ENCODE measurements around the gene SLC29A1. TPM values are rescaled to one million over a fixed set of nuclear protein-coding genes. Genes with fewer than 3 reads are reported as not detected.

Gene SLC29A1
- total RNA-seq, 2 experiments from 2014 or later = 24.8 to 25.4 TPM

GRCh38 chr6:44201638-44202303, 21.6 kb upstream of the SLC29A1 start:
- no peaks in the 10 kb centered on the region for H3K9me3 Mint-ChIP-seq
- peaks cover 1% of the 10 kb centered on the region for H3K27me3 Mint-ChIP-seq
- no peak for DNase-seq
- ChIA-PET POLR2A (no interaction called here), CTCF (no interaction called here)
- H3K27ac Mint-ChIP-seq = no peak overlapping the region
- no peak overlapping the region for H3K4me3 Mint-ChIP-seq
- no peaks in the 10 kb centered on the region for H3K36me3 Mint-ChIP-seq (ENCODE audit: low read depth)
- H3K4me1 Mint-ChIP-seq = no peaks in the 10 kb centered on the region

- DNase-seq = no peak
- ChIA-PET POLR2A (no interaction called here), CTCF (no interaction called here)
- Mint-ChIP-seq H3K27ac (no peak overlapping the region), H3K36me3 (ENCODE audit: low read depth) (no peaks in the 10 kb centered on the region), H3K9me3 (no peaks in the 10 kb centered on the region), H3K4me1 (no peaks in the 10 kb centered on the region), H3K27me3 (peaks cover 1% of the 10 kb centered on the region), H3K4me3 (no peak overlapping the region)
Measured at GRCh38 chr6:44202332-44202971, 20.9 kb upstream of the SLC29A1 start.

- Mint-ChIP-seq H3K27ac (no peak overlapping the region), H3K36me3 (ENCODE audit: low read depth) (no peaks in the 10 kb centered on the region)
Measured at GRCh38 chr6:44202972-44203750, 20.2 kb upstream of the SLC29A1 start.

GRCh38 chr6:44203955-44204354, 19.4 kb upstream of the SLC29A1 start:
- H3K27ac Mint-ChIP-seq = no peak overlapping the region
- DNase-seq = no peak
- H3K9me3 Mint-ChIP-seq = no peaks in the 10 kb centered on the region
- H3K36me3 Mint-ChIP-seq (ENCODE audit: low read depth) = no peaks in the 10 kb centered on the region
- ChIA-PET CTCF (no interaction called here), POLR2A (no interaction called here)
- peaks cover 1% of the 10 kb centered on the region for H3K27me3 Mint-ChIP-seq
- no peaks in the 10 kb centered on the region for H3K4me1 Mint-ChIP-seq
- H3K4me3 Mint-ChIP-seq = no peak overlapping the region

More at GRCh38 chr6:44202972-44203750, 20.2 kb upstream of the SLC29A1 start:
- Mint-ChIP-seq H3K27me3 (peaks cover 1% of the 10 kb centered on the region), H3K4me1 (no peaks in the 10 kb centered on the region), H3K4me3 (no peak overlapping the region), H3K9me3 (no peaks in the 10 kb centered on the region)
- CTCF ChIA-PET = no interaction called here
- POLR2A ChIA-PET = no interaction called here
- no peak for DNase-seq

GRCh38 chr6:44207966-44208365, 15.4 kb upstream of the SLC29A1 start:
- no peaks in the 10 kb centered on the region for H3K4me1 Mint-ChIP-seq
- no peaks in the 10 kb centered on the region for H3K36me3 Mint-ChIP-seq (ENCODE audit: low read depth)
- CTCF ChIA-PET = no interaction called here
- H3K9me3 Mint-ChIP-seq = no peaks in the 10 kb centered on the region
- H3K27ac Mint-ChIP-seq = no peak overlapping the region
- DNase-seq = no peak
- POLR2A ChIA-PET = no interaction called here
- peaks cover 5% of the 10 kb centered on the region for H3K27me3 Mint-ChIP-seq
- no peak overlapping the region for H3K4me3 Mint-ChIP-seq

- no peak for DNase-seq
- H3K4me3 Mint-ChIP-seq = no peak overlapping the region
- CTCF ChIA-PET = interaction anchor here (0.6 kb wide), 1 partner anchor 118 kb away, joined by 3 read pairs; no protein-coding TSS in a partner anchor
Measured at GRCh38 chr6:44211284-44211683, 12.1 kb upstream of the SLC29A1 start.

GRCh38 chr6:44214307-44214706, 9.1 kb upstream of the SLC29A1 start:
- H3K36me3 Mint-ChIP-seq (ENCODE audit: low read depth) = no peaks in the 10 kb centered on the region
- H3K4me1 Mint-ChIP-seq = peaks cover 6% of the 10 kb centered on the region
- CTCF ChIA-PET = no interaction called here
- no peak overlapping the region for H3K27ac Mint-ChIP-seq
- no peaks in the 10 kb centered on the region for H3K9me3 Mint-ChIP-seq
- H3K27me3 Mint-ChIP-seq = peaks cover 26% of the 10 kb centered on the region
- no peak overlapping the region for H3K4me3 Mint-ChIP-seq
- POLR2A ChIA-PET = interaction anchor here (0.6 to 0.9 kb wide), 2 partner anchors 12 to 85 kb away, joined by 3 to 5 read pairs; no protein-coding TSS in a partner anchor
- no peak for DNase-seq

More at GRCh38 chr6:44211284-44211683, 12.1 kb upstream of the SLC29A1 start:
- no peaks in the 10 kb centered on the region for H3K36me3 Mint-ChIP-seq (ENCODE audit: low read depth)
- no peaks in the 10 kb centered on the region for H3K4me1 Mint-ChIP-seq
- H3K9me3 Mint-ChIP-seq = no peaks in the 10 kb centered on the region
- POLR2A ChIA-PET = no interaction called here
- peaks cover 11% of the 10 kb centered on the region for H3K27me3 Mint-ChIP-seq
- no peak overlapping the region for H3K27ac Mint-ChIP-seq

GRCh38 chr6:44216677-44217331, 6.6 kb upstream of the SLC29A1 start, which contains the start of gene MYMX:
Gene MYMX (plus strand): TSS chr6:44216926. CDS start chr6:44217472, 546 bp downstream.
- peaks cover 22% of the 10 kb centered on the region for H3K27me3 Mint-ChIP-seq
- no peaks in the 10 kb centered on the region for H3K9me3 Mint-ChIP-seq
- H3K27ac Mint-ChIP-seq = no peak within 1 kb of the TSS
- POLR2A ChIA-PET = interaction anchor here (1.1 kb wide), 1 partner anchor 30 kb away, joined by 3 read pairs; the partner anchor contains the start of gene HSP90AB1
- H3K4me3 Mint-ChIP-seq = no peak within 1 kb of the TSS
- peaks cover 18% of the 10 kb centered on the region for H3K4me1 Mint-ChIP-seq
- CTCF ChIA-PET = no interaction called here
- no peak for DNase-seq
- H3K36me3 Mint-ChIP-seq (ENCODE audit: low read depth) = no peaks in the 10 kb centered on the region

- no peaks in the 10 kb centered on the region for H3K36me3 Mint-ChIP-seq (ENCODE audit: low read depth)
- H3K4me1 Mint-ChIP-seq = peaks cover 21% of the 10 kb centered on the region
- H3K27me3 Mint-ChIP-seq = peaks cover 22% of the 10 kb centered on the region
- no peaks in the 10 kb centered on the region for H3K9me3 Mint-ChIP-seq
- H3K27ac Mint-ChIP-seq = no peak overlapping the region
- POLR2A ChIA-PET = interaction anchor here (1.1 kb wide), 1 partner anchor 29 kb away, joined by 3 read pairs; the partner anchor contains the start of gene HSP90AB1
- H3K4me3 Mint-ChIP-seq = no peak overlapping the region
- no peak for DNase-seq
- CTCF ChIA-PET = no interaction called here
Measured at GRCh38 chr6:44217332-44218143, 5.9 kb upstream of the SLC29A1 start.

- Mint-ChIP-seq H3K27me3 (peaks cover 18% of the 10 kb centered on the region), H3K9me3 (no peaks in the 10 kb centered on the region), H3K36me3 (ENCODE audit: low read depth) (no peaks in the 10 kb centered on the region), H3K27ac (no peak overlapping the region), H3K4me3 (no peak overlapping the region), H3K4me1 (peaks cover 31% of the 10 kb centered on the region)
- no peak for DNase-seq
- POLR2A ChIA-PET = no interaction called here
- CTCF ChIA-PET = interaction anchor here (0.7 kb wide), 1 partner anchor 37 kb away, joined by 3 read pairs; no protein-coding TSS in a partner anchor
Measured at GRCh38 chr6:44219053-44219814, 4.2 kb upstream of the SLC29A1 start.

GRCh38 chr6:44219815-44220784, 3.3 kb upstream of the SLC29A1 start:
- no peak for DNase-seq
- peaks cover 17% of the 10 kb centered on the region for H3K27me3 Mint-ChIP-seq
- no peak overlapping the region for H3K27ac Mint-ChIP-seq
- ChIA-PET POLR2A (no interaction called here), CTCF (interaction anchor here (0.6 to 1.2 kb wide), 4 partner anchors 17 to 96 kb away, joined by 3 to 4 read pairs (median 3); no protein-coding TSS in a partner anchor)
- no peaks in the 10 kb centered on the region for H3K9me3 Mint-ChIP-seq
- no peaks in the 10 kb centered on the region for H3K36me3 Mint-ChIP-seq (ENCODE audit: low read depth)
- peaks cover 40% of the 10 kb centered on the region for H3K4me1 Mint-ChIP-seq
- H3K4me3 Mint-ChIP-seq = no peak overlapping the region
